IPS-15b (cell line): ENCODE data around the gene PTPN9.
"Not testable (repeated sequence)": the region's sequence is repeated elsewhere in the genome, so short reads cannot be mapped to it uniquely, and the experiment has no call there.

Experiments
- H3K27me3 ChIP-seq: one replicate; pipeline ENCODE4 v1.6.1; 2013; ENCODE audit warnings: low read length; ENCODE audit not compliant: control insufficient read depth, insufficient read depth
- H3K36me3 ChIP-seq: one replicate; pipeline ENCODE4 v1.6.1; 2013; ENCODE audit warnings: low read length; ENCODE audit not compliant: control insufficient read depth, insufficient read depth
- H3K4me1 ChIP-seq: one replicate; pipeline ENCODE4 v1.6.1; 2013; ENCODE audit warnings: mild to moderate bottlenecking, low read length; ENCODE audit not compliant: control insufficient read depth, insufficient read depth
- H3K4me3 ChIP-seq: one replicate; pipeline ENCODE4 v1.5.1; 2013; ENCODE audit warnings: low read depth, low read length
- H3K9ac ChIP-seq: one replicate; pipeline ENCODE4 v1.6.1; 2013; ENCODE audit warnings: low read depth, mild to moderate bottlenecking, low read length
- H3K9me3 ChIP-seq: one replicate; pipeline ENCODE4 v1.6.1; 2013; ENCODE audit warnings: mild to moderate bottlenecking, low read length; ENCODE audit not compliant: control insufficient read depth, insufficient read depth

PTPN9 gene

GRCh38 chr15:75544359-75544758 lies 34.8 kb downstream of the PTPN9 start:
- Histone ChIP-seq H3K9ac (no peak overlapping the region), H3K4me1 (no peaks in the 10 kb centered on the region)

GRCh38 chr15:75542949-75543545 lies 36.1 kb downstream of the PTPN9 start:
- not testable (repeated sequence) for H3K4me3 ChIP-seq, H3K9me3 ChIP-seq, H3K36me3 ChIP-seq, H3K9ac ChIP-seq, H3K27me3 ChIP-seq, H3K4me1 ChIP-seq

More at GRCh38 chr15:75544359-75544758, 34.8 kb downstream of the PTPN9 start:
- no peaks in the 10 kb centered on the region for H3K36me3 ChIP-seq
- H3K27me3 ChIP-seq, result no peaks in the 10 kb centered on the region
- no peaks in the 10 kb centered on the region for H3K9me3 ChIP-seq
- H3K4me3 ChIP-seq, result no peak overlapping the region

GRCh38 chr15:75542386-75542797 lies 36.7 kb downstream of the PTPN9 start:
- no peak overlapping the region for H3K9ac ChIP-seq
- H3K36me3 ChIP-seq, result no peaks in the 10 kb centered on the region
- no peaks in the 10 kb centered on the region for H3K4me1 ChIP-seq
- no peaks in the 10 kb centered on the region for H3K27me3 ChIP-seq
- H3K9me3 ChIP-seq, result no peaks in the 10 kb centered on the region
- no peak overlapping the region for H3K4me3 ChIP-seq

GRCh38 chr15:75538376-75538775 lies 40.7 kb downstream of the PTPN9 start:
- H3K36me3 ChIP-seq, result no peaks in the 10 kb centered on the region
- H3K4me1 ChIP-seq, result no peaks in the 10 kb centered on the region
- no peak overlapping the region for H3K9ac ChIP-seq
- H3K9me3 ChIP-seq, result no peaks in the 10 kb centered on the region
- H3K4me3 ChIP-seq, result no peak overlapping the region
- no peaks in the 10 kb centered on the region for H3K27me3 ChIP-seq

GRCh38 chr15:75533945-75534344 lies 45.2 kb downstream of the PTPN9 start:
- no peak overlapping the region for H3K4me3 ChIP-seq
- H3K9ac ChIP-seq, result no peak overlapping the region
- no peaks in the 10 kb centered on the region for H3K27me3 ChIP-seq
- H3K9me3 ChIP-seq, result no peaks in the 10 kb centered on the region
- H3K36me3 ChIP-seq, result no peaks in the 10 kb centered on the region
- no peaks in the 10 kb centered on the region for H3K4me1 ChIP-seq

GRCh38 chr15:75532413-75533250 lies 46.5 kb downstream of the PTPN9 start:
- H3K9ac ChIP-seq, result no peak overlapping the region

GRCh38 chr15:75531041-75531450 lies 48.1 kb downstream of the PTPN9 start:
- no peak overlapping the region for H3K4me3 ChIP-seq
- H3K9me3 ChIP-seq, result no peaks in the 10 kb centered on the region
- H3K36me3 ChIP-seq, result no peaks in the 10 kb centered on the region
- no peak overlapping the region for H3K9ac ChIP-seq
- no peaks in the 10 kb centered on the region for H3K27me3 ChIP-seq
- no peaks in the 10 kb centered on the region for H3K4me1 ChIP-seq

More at GRCh38 chr15:75532413-75533250, 46.5 kb downstream of the PTPN9 start:
- Histone ChIP-seq H3K4me1 (no peaks in the 10 kb centered on the region), H3K4me3 (no peak overlapping the region), H3K36me3 (no peaks in the 10 kb centered on the region), H3K27me3 (no peaks in the 10 kb centered on the region), H3K9me3 (no peaks in the 10 kb centered on the region)

- Histone ChIP-seq H3K9me3 (no peaks in the 10 kb centered on the region), H3K4me3 (no peak overlapping the region), H3K27me3 (no peaks in the 10 kb centered on the region), H3K9ac (no peak overlapping the region), H3K36me3 (no peaks in the 10 kb centered on the region), H3K4me1 (no peaks in the 10 kb centered on the region)
Measured at GRCh38 chr15:75530169-75530568, 48.9 kb downstream of the PTPN9 start.

- not testable (repeated sequence) for H3K4me3 ChIP-seq, H3K9me3 ChIP-seq, H3K27me3 ChIP-seq, H3K9ac ChIP-seq, H3K4me1 ChIP-seq
- peaks cover 16% of the 10 kb centered on the region for H3K36me3 ChIP-seq
Measured at GRCh38 chr15:75525756-75526155, 53.4 kb downstream of the PTPN9 start.

GRCh38 chr15:75523011-75523410 lies 56.1 kb downstream of the PTPN9 start:
- no peak overlapping the region for H3K9ac ChIP-seq
- H3K36me3 ChIP-seq, result peaks cover 21% of the 10 kb centered on the region
- no peaks in the 10 kb centered on the region for H3K27me3 ChIP-seq
- H3K4me1 ChIP-seq, result no peaks in the 10 kb centered on the region
- no peak overlapping the region for H3K4me3 ChIP-seq
- H3K9me3 ChIP-seq, result no peaks in the 10 kb centered on the region

- Histone ChIP-seq H3K4me3 (no peak overlapping the region), H3K9me3 (no peaks in the 10 kb centered on the region), H3K9ac (no peak overlapping the region), H3K4me1 (no peaks in the 10 kb centered on the region), H3K36me3 (peaks cover 22% of the 10 kb centered on the region), H3K27me3 (no peaks in the 10 kb centered on the region)
Measured at GRCh38 chr15:75517233-75517632, 61.9 kb downstream of the PTPN9 start.
